Gastroesophageal sphincter (tissue), 4 donors: Measurements from ENCODE around the gene AGER. TPM values are rescaled to one million over a fixed set of nuclear protein-coding genes. Genes with fewer than 3 reads are reported as not detected.

Experiments
- ATAC-seq: fragments of 150-250 bp; one replicate; pipeline ENCODE4 v1.9.1; 2016; ENCODE audit warnings: mild to moderate bottlenecking, moderate library complexity
- H3K27ac ChIP-seq, 4 donors: fragments of 200-600 bp; sonication (generic) in 3 of 4; 1 replicate in 3 of 4; 2 replicates in 1 of 4; pipeline ENCODE4 v1.5.1; 2016 to 2019
- H3K27me3 ChIP-seq: fragments of 200-600 bp; sonication (generic); one replicate; pipeline ENCODE4 v1.5.1; 2019
- H3K36me3 ChIP-seq, 2 donors: fragments of 200-600 bp; sonication (generic); one replicate each; pipeline ENCODE4 v1.5.1; 2019; ENCODE audit warnings: control low read depth in 1 of 2
- H3K4me1 ChIP-seq, 3 donors: fragments of 200-600 bp; sonication (generic); 1 replicate in 2 of 3; 2 replicates in 1 of 3; pipeline ENCODE4 v1.5.1; 2016 to 2019; ENCODE audit warnings: control low read depth in 2 of 3
- H3K4me3 ChIP-seq, 2 donors: fragments of 200-600 bp; sonication (generic); one replicate each; pipeline ENCODE4 v1.5.1; 2019; ENCODE audit warnings: mild to moderate bottlenecking in 1 of 2, moderate library complexity in 1 of 2
- H3K9me3 ChIP-seq, 3 donors: fragments of 200-600 bp; sonication (generic); one replicate each; pipeline ENCODE4 v1.5.1; 2017 to 2019; ENCODE audit warnings: control low read depth in 2 of 3
- EP300 ChIP-seq: sonication (generic); formaldehyde crosslinking; IDR thresholded peaks from one replicate; pipeline ENCODE4 v1.6.1; 2017; ENCODE audit warnings: antibody characterized with exemption, mild to moderate bottlenecking
- POLR2A ChIP-seq, 2 donors: fragments of 450-650 bp; IDR thresholded peaks; one replicate each; pipeline ENCODE4 v1.6.1; 2017; ENCODE audit warnings: antibody characterized with exemption in 2 of 2, mild to moderate bottlenecking in 2 of 2, moderate library complexity in 1 of 2
- POLR2AphosphoS5 ChIP-seq: sonication (generic); formaldehyde crosslinking; IDR thresholded peaks from one replicate; pipeline ENCODE4 v1.6.1; 2017; ENCODE audit warnings: antibody characterized with exemption
- WGBS, 2 donors: methylation state at CpG; one replicate each; pipeline ENCODE4 v1.1.5; 2018; ENCODE audit warnings: low coverage in 1 of 2; 5-methylcytosine and 5-hydroxymethylcytosine counted together
- total RNA-seq, 4 donors: library from RNA; depleted of rRNA; stranded (reverse); fragments of >200 nt; gene quantifications; one replicate each; pipeline ENCODE4 v1.1.0, GENCODE V29; 2016
- TF ChIP-seq, protein P1 (sequence below), 4 experiments: fragments of 200-600 bp in 2 of 4; fragments of 450-650 bp in 2 of 4; sonication (generic) in 1 of 4; IDR thresholded peaks; one replicate each; pipeline ENCODE4 v1.5.1; 2017 to 2019; ENCODE audit warnings: antibody characterized with exemption in 4 of 4, mild to moderate bottlenecking in 2 of 4, moderate library complexity in 2 of 4

Gene AGER
- total RNA-seq, 4 donors from 2014 or later = 1.4 to 2.3 (median 1.6) TPM

DNA sequence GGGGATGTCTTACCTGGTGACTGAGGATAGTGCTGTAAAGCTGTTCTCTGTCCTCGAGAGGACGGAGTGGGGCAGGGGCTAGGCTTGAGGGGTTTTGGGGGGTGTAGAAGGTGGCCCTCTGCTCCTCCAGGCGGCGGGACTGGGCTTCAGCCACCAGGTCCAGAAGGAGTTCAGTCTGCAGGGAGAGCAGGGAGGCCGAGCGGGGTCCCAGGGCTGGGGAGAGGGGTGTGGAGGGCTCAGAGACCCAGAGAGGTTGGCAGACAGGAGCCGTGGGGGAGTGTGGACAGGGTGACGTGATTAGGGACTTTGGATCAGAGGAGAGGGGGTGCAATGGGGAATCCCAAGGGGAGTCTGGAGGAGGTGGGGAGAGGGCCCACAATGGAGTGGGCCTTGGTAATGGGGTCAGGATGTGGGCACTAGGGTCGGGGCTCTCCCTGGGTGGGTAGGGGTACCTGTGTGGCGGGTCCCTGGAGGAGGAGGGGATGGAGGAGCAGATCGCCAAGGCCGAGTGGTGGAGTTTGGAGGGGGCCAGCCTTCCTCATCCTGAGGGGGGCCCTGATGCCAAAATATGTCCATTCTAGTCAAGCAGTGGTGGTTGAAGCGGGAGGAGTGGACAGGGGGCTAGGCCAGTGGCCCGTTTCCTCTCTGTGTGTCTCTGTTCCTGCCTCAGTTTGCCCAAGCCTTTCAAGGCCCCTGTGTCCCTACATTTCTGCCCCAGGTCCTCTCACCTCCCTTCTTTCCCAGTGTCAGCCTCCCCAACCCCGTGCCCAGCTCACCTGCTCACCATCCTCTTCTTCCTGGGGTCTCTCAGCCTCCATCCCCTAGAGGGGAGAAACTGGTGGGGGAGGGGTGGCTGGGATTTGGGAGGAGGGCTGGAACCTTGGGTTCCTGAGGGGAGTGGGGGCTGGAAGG is 7.9 kb upstream of the AGER start:
- H3K4me3 ChIP-seq = peak overlapping the region in 1 of 2 donors; percentile 89
- no peak for ATAC-seq
- H3K9me3 ChIP-seq = no peaks in the 10 kb centered on the region
- peaks cover 1 to 80% (median 32%) of the 10 kb centered on the region in 3 donors for H3K4me1 ChIP-seq
- H3K27me3 ChIP-seq = no peaks in the 10 kb centered on the region
- peak overlapping the region in 3 of 4 donors; percentile 97 to 99 (median 98) for H3K27ac ChIP-seq
- peaks cover 0 to 12% of the 10 kb centered on the region in 2 donors for H3K36me3 ChIP-seq
- WGBS, 2 donors = 42 to 82% methylated on average over 3 to 9 of the region's 15 CpGs
- TF ChIP-seq EP300 (no peak), POLR2AphosphoS5 (no peak), POLR2A (IDR thresholded peaks at IDR 0.05) (no peak)
- TF ChIP-seq, protein P1, sequence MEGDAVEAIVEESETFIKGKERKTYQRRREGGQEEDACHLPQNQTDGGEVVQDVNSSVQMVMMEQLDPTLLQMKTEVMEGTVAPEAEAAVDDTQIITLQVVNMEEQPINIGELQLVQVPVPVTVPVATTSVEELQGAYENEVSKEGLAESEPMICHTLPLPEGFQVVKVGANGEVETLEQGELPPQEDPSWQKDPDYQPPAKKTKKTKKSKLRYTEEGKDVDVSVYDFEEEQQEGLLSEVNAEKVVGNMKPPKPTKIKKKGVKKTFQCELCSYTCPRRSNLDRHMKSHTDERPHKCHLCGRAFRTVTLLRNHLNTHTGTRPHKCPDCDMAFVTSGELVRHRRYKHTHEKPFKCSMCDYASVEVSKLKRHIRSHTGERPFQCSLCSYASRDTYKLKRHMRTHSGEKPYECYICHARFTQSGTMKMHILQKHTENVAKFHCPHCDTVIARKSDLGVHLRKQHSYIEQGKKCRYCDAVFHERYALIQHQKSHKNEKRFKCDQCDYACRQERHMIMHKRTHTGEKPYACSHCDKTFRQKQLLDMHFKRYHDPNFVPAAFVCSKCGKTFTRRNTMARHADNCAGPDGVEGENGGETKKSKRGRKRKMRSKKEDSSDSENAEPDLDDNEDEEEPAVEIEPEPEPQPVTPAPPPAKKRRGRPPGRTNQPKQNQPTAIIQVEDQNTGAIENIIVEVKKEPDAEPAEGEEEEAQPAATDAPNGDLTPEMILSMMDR (IDR thresholded peaks at IDR 0.05) = no peak

DNA sequence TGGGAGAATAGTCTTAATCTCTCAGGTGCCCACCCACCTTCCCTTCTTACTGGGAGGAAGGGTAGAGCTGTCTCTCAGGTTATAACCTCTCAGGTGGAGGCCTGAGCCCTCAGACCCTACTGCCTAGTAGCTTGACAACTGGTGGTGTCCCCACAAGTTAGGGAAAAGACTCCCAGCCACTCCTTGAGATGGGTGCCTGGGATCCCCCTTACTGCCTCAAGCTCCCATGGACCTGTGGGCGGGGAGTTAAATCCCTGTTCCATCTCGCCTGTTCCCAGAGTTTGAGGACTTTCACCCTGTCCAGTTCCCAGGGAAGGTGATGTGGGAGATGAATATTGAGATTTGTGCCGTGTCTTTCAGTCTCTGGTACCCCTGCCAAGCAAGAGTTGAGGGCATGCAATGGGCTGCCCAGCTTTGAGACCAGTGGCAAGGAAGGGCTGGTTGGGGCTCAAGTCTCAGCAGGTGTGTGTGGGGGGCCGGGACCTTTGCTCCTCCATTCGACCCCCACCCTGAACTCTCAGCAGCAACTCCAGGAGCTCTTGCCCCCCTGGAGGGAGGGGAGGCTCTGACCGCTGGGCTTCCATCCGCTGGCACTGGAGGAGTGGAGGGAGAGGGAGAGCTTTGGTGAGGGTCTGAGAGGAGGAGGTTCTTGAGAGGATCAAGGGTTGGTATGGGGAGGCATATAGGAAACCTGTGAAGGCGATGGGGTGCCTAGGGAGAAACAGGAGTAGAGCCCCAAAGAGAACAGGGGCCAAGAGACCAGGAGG is 7.0 kb upstream of the AGER start:
- Histone ChIP-seq H3K27ac (peak overlapping the region; percentile 97 to 99 (median 98)), H3K36me3 (peaks cover 0 to 21% of the 10 kb centered on the region in 2 donors), H3K4me1 (peaks cover 0 to 83% (median 37%) of the 10 kb centered on the region in 3 donors), H3K9me3 (no peaks in the 10 kb centered on the region), H3K27me3 (no peaks in the 10 kb centered on the region), H3K4me3 (peak overlapping the region; percentile 89 to 98)
- TF ChIP-seq POLR2AphosphoS5 (no peak), POLR2A (IDR thresholded peaks at IDR 0.05) (no peak), EP300 (no peak)
- TF ChIP-seq, protein P1 (IDR thresholded peaks at IDR 0.05) = no peak
- no peak for ATAC-seq
- 67% methylated on average over 3 of the region's 8 CpGs; no CpG with 5 or more reads in 1 of the 2 donors for WGBS, 2 donors

DNA sequence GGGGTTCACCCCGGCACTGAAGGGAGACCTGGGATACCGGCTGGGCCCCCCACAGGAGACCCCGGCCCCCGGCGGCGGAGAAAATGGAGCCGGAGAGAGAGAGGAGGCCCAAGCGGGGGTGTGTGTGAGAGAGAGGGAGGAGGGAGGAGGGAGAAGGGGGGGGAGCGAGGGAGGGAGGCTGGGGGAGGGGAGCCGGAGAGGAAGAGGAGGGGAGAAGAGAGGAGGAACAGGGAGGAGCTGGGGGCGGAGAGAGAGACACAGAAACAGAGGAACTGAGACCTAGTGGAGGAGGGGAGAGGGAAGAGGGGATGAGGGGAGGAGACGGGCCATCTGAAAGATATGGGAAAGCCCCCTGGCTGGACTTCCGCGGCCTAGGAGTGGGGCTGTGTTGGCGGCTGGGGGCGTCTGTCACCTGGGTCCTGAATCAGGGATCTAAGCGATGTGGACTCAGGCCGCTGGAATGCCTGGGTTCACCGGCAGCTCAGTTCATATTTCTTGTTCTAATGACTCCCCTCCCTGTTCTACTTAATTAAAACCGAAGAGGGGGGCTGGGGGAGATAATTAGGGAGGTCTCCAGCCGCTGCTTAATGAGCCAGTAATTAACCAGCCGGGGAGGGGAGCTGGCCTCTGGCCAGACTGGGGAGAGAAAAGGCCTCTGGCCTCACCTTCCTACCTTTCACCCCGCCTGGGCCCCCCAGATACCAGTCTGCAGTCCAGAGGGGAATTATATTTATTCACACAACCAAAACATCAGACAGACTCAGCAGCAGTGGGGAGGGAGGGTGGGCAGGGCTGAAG is 6.2 kb upstream of the AGER start, which contains the start of gene PBX2:
Gene PBX2 (minus strand): TSS at position 149 of the 798 bp plus-strand sequence. CDS start 287 bp downstream, outside the sequence.
- peak within 1 kb of the TSS; percentile 89 to 98 for H3K4me3 ChIP-seq
- 0% methylated on average over 3 to 8 of the region's 23 CpGs for WGBS, 2 donors
- peaks cover 0 to 23% of the 10 kb centered on the region in 2 donors for H3K36me3 ChIP-seq
- no peak for TF ChIP-seq EP300
- TF ChIP-seq, protein P1 (IDR thresholded peaks at IDR 0.05) = no peak
- peak; percentile 52 to 73 for TF ChIP-seq POLR2A (IDR thresholded peaks at IDR 0.05)
- peak; percentile 44 for TF ChIP-seq POLR2AphosphoS5
- no peaks in the 10 kb centered on the region for H3K9me3 ChIP-seq
- no peaks in the 10 kb centered on the region for H3K27me3 ChIP-seq
- ATAC-seq = peak; percentile 74
- H3K27ac ChIP-seq = peak within 1 kb of the TSS; percentile 97 to 99 (median 98)
- peaks cover 0 to 88% (median 41%) of the 10 kb centered on the region in 3 donors for H3K4me1 ChIP-seq

DNA sequence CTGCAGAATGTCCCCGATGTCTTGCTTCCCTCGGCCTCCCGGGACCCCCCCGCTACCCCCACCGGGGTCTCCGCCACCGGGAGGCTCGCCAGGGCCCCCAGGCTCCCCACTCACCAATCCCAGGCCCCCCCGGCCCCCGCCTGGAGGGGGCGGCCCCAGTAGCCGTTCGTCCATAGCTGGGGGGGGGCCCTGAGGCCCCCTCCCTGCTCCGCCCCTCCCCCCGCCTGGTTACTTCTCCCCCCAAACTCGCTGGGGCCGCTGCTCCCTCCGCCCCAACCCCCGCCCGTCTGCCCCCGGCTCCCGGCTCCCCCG is 5.6 kb upstream of the AGER start:
- peaks cover 0 to 23% of the 10 kb centered on the region in 2 donors for H3K36me3 ChIP-seq
- WGBS, 2 donors = 0% methylated on average over 1 of the region's 23 CpGs; no CpG with 5 or more reads in 1 of the 2 donors
- ATAC-seq = no peak
- H3K9me3 ChIP-seq = no peaks in the 10 kb centered on the region
- TF ChIP-seq EP300 = no peak
- TF ChIP-seq POLR2A (IDR thresholded peaks at IDR 0.05) = no peak
- no peak for TF ChIP-seq POLR2AphosphoS5
- TF ChIP-seq, protein P1 (IDR thresholded peaks at IDR 0.05) = no peak
- peak overlapping the region; percentile 89 to 98 for H3K4me3 ChIP-seq
- no peaks in the 10 kb centered on the region for H3K27me3 ChIP-seq
- H3K4me1 ChIP-seq = peaks cover 0 to 88% (median 38%) of the 10 kb centered on the region in 3 donors
- peak overlapping the region; percentile 97 to 99 (median 98) for H3K27ac ChIP-seq
